ENCODE data around the gene LYPD6B. TPM values are rescaled to one million over a fixed set of nuclear protein-coding genes. Genes with fewer than 3 reads are reported as not detected.

Gene LYPD6B
- polyA plus RNA-seq, 3 donors from 2014 or later, result not detected

DNA sequence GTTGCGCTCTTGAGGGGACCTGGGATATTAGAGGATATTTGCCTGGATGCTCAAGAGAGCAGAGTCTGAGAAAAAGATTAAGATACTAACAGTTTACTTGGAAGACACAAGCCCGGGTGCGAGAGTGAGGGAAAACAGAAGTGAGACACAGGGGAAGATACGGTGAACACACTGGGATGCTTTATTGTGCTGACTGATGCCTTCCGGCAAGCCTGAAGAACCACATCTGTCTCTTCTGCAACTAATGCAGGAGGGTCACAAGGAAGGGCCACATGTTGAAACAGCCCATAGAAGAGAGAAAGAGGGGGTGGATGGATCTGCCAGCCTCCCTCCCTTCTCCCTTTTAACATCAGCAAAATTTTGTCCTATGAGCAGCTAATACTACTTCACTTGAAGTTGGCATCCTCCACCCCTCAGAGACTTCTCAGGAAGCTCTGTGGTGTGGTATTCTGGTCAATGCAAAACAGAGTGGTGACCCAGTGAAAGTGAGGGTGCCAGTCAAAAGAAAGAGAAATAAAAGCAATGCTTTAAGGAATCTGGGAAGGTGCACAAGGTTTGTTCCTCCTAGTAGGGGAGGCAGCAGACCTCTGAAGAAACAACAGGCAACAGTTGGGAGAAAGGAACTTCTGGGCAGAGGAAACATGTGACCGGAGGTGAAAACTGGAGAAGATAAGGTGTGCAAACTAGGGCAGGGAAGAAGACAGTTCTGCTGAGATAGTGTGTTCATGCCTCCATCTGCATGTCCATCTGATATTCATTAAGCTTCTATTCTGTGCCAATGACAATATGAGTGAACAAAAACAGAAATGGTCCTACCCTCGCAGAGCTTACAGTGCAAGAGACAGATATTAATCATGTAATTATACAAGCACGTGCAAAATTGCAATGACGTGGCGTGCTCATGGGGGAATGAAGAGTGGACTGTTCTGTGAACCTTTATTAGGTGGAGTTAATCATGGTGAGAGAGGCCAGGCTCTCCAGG is 107.1 kb downstream of the LYPD6B start:
- no peak for DNase-seq
- Mint-ChIP-seq H3K4me1 (no peaks in the 10 kb centered on the region), H3K27me3 (ENCODE audit: low read depth in 3 of 3) (peaks cover 0 to 3% (median 1%) of the 10 kb centered on the region in 3 donors), H3K9me3 (peaks cover 0 to 9% (median 0%) of the 10 kb centered on the region in 6 donors), H3K27ac (no peak overlapping the region), H3K36me3 (no peaks in the 10 kb centered on the region), H3K4me3 (no peak overlapping the region)

DNA sequence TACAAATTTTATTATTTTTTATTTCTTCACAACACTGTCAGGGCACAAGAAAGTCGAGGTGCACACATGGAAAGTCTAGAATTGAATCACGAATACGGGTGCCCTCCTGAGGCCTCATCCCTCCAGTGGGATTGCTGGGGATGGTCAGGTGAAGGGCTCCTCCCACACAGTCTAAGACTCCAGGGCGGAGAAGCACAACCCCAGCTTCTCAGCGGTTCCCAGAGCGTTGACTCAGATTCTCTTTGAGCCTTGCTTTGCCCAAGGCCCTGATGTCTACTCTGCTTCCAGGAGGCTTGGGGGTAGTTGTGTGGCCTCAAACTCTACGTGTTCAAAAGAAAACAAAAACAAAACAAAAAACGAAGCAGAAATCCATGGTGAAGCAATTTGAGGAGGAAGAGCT is 108.4 kb downstream of the LYPD6B start:
- no peak overlapping the region for H3K4me3 Mint-ChIP-seq
- H3K4me1 Mint-ChIP-seq, result no peaks in the 10 kb centered on the region
- DNase-seq, result no peak
- H3K9me3 Mint-ChIP-seq, result peaks cover 0 to 9% (median 0%) of the 10 kb centered on the region in 6 donors
- peaks cover 0 to 3% (median 1%) of the 10 kb centered on the region in 3 donors for H3K27me3 Mint-ChIP-seq (ENCODE audit: low read depth in 3 of 3)
- no peak overlapping the region for H3K27ac Mint-ChIP-seq
- no peaks in the 10 kb centered on the region for H3K36me3 Mint-ChIP-seq

- Mint-ChIP-seq H3K4me3 (no peak overlapping the region), H3K4me1 (no peaks in the 10 kb centered on the region), H3K27me3 (ENCODE audit: low read depth in 3 of 3) (peaks cover 1 to 5% (median 3%) of the 10 kb centered on the region in 3 donors), H3K9me3 (peaks cover 0 to 9% (median 0%) of the 10 kb centered on the region in 6 donors), H3K27ac (no peak overlapping the region), H3K36me3 (no peaks in the 10 kb centered on the region)
- DNase-seq, result no peak
Measured at GRCh38 chr2:149148194-149149006, 109.9 kb downstream of the LYPD6B start.

GRCh38 chr2:149149007-149149297 is 110.5 kb downstream of the LYPD6B start:
- Mint-ChIP-seq H3K27ac (no peak overlapping the region), H3K9me3 (peaks cover 0 to 9% (median 0%) of the 10 kb centered on the region in 6 donors), H3K4me3 (no peak overlapping the region), H3K36me3 (no peaks in the 10 kb centered on the region), H3K4me1 (no peaks in the 10 kb centered on the region), H3K27me3 (ENCODE audit: low read depth in 3 of 3) (peaks cover 1 to 5% (median 3%) of the 10 kb centered on the region in 3 donors)
- DNase-seq, result no peak

DNA sequence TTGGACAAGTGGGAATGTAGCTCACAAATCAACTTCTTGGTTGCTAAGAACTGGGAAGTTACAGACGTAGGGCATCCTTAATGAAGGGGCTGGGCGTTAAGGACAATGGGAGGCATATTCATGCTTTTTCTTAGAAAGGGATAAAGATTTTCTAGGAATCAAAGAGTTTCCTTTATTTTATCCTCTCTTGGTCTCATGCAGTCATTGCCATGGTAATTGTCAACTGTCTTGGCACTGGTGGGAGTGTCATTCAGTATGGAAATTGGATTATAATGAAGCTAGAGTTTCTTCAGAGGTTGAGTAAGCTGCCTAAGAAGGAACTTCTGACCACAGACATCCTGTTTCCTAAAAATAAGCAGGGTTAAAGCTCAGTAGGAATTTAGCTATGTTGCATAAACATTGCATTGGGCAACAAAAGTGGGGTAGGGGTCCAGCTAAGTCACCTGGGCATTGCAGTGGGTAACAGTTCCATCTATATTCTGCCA is 114.0 kb downstream of the LYPD6B start:
- H3K9me3 Mint-ChIP-seq, result peaks cover 0 to 5% (median 0%) of the 10 kb centered on the region in 6 donors
- DNase-seq, result no peak
- peaks cover 2 to 5% (median 2%) of the 10 kb centered on the region in 3 donors for H3K27me3 Mint-ChIP-seq (ENCODE audit: low read depth in 3 of 3)
- no peaks in the 10 kb centered on the region for H3K36me3 Mint-ChIP-seq
- no peaks in the 10 kb centered on the region for H3K4me1 Mint-ChIP-seq
- H3K27ac Mint-ChIP-seq, result no peak overlapping the region
- H3K4me3 Mint-ChIP-seq, result no peak overlapping the region

DNA sequence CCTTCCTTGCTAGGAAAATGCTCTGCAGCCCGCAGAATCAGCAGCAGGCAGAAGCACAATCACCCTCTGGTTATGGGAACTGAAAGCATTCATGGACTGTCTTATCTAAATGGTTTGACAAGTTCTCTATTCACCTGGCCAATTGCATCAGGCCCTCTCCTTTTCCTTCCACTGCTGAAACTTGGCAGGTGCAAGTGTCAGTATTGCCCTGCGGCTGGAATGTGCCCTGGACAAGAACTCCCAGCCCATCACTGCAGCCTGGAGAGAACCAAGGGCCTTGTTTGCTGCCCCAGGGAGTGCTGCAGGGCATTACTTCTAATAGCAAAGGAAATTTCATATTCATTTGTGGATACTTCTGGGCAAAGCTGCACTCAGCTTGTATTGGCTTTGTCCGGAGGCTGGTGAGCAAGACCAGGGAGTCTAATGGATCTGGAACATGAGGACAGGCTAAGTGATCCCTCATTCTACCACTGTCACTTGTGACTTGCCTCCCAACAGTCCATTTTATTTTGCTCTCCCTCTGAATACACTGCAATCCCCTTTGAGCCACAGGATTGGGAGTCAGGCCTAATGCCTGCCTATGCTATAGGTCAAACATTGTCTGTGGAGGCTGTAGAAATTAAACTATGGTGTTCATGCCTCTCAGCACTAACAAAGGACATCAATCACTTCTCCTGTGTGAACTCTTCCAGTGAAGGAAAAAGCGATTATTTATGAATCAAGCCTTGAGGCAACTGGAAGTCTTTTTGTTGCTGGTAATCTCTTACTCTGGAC is 116.9 kb downstream of the LYPD6B start:
- Mint-ChIP-seq H3K36me3 (no peaks in the 10 kb centered on the region), H3K4me1 (no peaks in the 10 kb centered on the region), H3K4me3 (no peak overlapping the region), H3K9me3 (peaks cover 0 to 4% (median 0%) of the 10 kb centered on the region in 6 donors), H3K27me3 (ENCODE audit: low read depth in 3 of 3) (peaks cover 0 to 9% (median 2%) of the 10 kb centered on the region in 3 donors), H3K27ac (no peak overlapping the region)
- DNase-seq, result no peak

DNA sequence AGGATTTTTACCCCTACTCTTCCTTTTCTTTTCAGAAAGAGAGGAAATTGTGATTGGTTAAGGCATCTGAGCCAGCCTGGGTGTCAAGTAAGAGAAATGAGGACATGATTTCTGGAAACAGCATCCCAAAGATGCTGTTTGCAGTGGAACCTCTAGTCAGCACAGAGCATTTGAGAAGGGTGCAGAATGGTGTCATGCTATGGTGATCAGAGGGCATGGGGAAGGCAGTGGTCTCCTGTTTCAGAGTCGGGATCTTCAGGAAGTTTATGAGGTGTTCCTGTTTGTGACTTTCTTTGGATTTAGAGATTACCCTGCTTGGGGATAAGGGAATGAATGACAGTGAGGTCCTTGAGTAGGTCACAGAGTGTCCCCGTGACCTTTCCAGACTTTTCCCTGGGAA is 117.5 kb downstream of the LYPD6B start:
- H3K27ac Mint-ChIP-seq, result no peak overlapping the region
- H3K4me3 Mint-ChIP-seq, result no peak overlapping the region
- peaks cover 0 to 9% (median 2%) of the 10 kb centered on the region in 3 donors for H3K27me3 Mint-ChIP-seq (ENCODE audit: low read depth in 3 of 3)
- H3K4me1 Mint-ChIP-seq, result no peaks in the 10 kb centered on the region
- no peak for DNase-seq
- H3K36me3 Mint-ChIP-seq, result no peaks in the 10 kb centered on the region
- peaks cover 0 to 4% (median 0%) of the 10 kb centered on the region in 6 donors for H3K9me3 Mint-ChIP-seq

- H3K4me1 Mint-ChIP-seq, result no peaks in the 10 kb centered on the region
- peaks cover 2 to 9% (median 3%) of the 10 kb centered on the region in 3 donors for H3K27me3 Mint-ChIP-seq (ENCODE audit: low read depth in 3 of 3)
- H3K9me3 Mint-ChIP-seq, result peaks cover 0 to 4% (median 0%) of the 10 kb centered on the region in 6 donors
- H3K36me3 Mint-ChIP-seq, result no peaks in the 10 kb centered on the region
- no peak overlapping the region for H3K4me3 Mint-ChIP-seq
- no peak for DNase-seq
- no peak overlapping the region for H3K27ac Mint-ChIP-seq
Measured at GRCh38 chr2:149156971-149157740, 118.7 kb downstream of the LYPD6B start.

GRCh38 chr2:149158957-149159356 is 120.5 kb downstream of the LYPD6B start:
- no peaks in the 10 kb centered on the region for H3K4me1 Mint-ChIP-seq
- H3K27ac Mint-ChIP-seq, result no peak overlapping the region
- no peak overlapping the region for H3K4me3 Mint-ChIP-seq
- peaks cover 2 to 6% (median 3%) of the 10 kb centered on the region in 3 donors for H3K27me3 Mint-ChIP-seq (ENCODE audit: low read depth in 3 of 3)
- H3K36me3 Mint-ChIP-seq, result no peaks in the 10 kb centered on the region
- peaks cover 0 to 7% (median 0%) of the 10 kb centered on the region in 6 donors for H3K9me3 Mint-ChIP-seq
- DNase-seq, result no peak

- Mint-ChIP-seq H3K9me3 (peaks cover 0 to 7% (median 0%) of the 10 kb centered on the region in 6 donors), H3K36me3 (no peaks in the 10 kb centered on the region), H3K4me3 (no peak overlapping the region), H3K4me1 (no peaks in the 10 kb centered on the region), H3K27me3 (ENCODE audit: low read depth in 3 of 3) (peaks cover 2 to 8% (median 3%) of the 10 kb centered on the region in 3 donors), H3K27ac (no peak overlapping the region)
- no peak for DNase-seq
Measured at GRCh38 chr2:149160195-149160594, 121.7 kb downstream of the LYPD6B start.

DNA sequence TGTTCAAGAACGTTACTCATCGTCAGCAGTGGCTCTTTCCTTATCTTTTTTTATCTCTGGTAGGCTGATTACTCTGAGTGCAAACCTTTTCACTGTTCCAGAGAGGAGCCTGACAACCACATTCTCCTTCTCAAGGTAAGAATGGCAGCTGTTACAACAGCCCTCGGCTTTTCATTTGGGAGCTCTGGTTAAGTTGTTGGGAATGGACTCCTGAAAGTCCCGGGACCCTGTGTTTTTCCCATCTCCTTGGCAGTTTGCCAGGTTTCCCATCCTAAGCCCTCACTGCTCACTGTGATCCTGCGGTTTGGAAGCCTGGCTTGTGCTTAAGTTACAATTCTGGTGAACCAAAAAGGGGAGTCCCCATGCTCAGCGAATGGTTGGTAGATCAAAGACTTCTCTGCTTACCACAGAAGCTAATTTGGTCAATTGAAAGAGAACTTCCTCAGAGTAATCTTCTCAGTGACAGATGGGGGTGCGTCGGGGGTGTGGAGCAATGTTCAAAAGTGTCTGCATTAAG is 122.3 kb downstream of the LYPD6B start:
- no peaks in the 10 kb centered on the region for H3K4me1 Mint-ChIP-seq
- no peak overlapping the region for H3K4me3 Mint-ChIP-seq
- H3K27ac Mint-ChIP-seq, result no peak overlapping the region
- no peaks in the 10 kb centered on the region for H3K36me3 Mint-ChIP-seq
- no peak for DNase-seq
- peaks cover 0 to 7% (median 0%) of the 10 kb centered on the region in 6 donors for H3K9me3 Mint-ChIP-seq
- peaks cover 0 to 8% (median 3%) of the 10 kb centered on the region in 3 donors for H3K27me3 Mint-ChIP-seq (ENCODE audit: low read depth in 3 of 3)

DNA sequence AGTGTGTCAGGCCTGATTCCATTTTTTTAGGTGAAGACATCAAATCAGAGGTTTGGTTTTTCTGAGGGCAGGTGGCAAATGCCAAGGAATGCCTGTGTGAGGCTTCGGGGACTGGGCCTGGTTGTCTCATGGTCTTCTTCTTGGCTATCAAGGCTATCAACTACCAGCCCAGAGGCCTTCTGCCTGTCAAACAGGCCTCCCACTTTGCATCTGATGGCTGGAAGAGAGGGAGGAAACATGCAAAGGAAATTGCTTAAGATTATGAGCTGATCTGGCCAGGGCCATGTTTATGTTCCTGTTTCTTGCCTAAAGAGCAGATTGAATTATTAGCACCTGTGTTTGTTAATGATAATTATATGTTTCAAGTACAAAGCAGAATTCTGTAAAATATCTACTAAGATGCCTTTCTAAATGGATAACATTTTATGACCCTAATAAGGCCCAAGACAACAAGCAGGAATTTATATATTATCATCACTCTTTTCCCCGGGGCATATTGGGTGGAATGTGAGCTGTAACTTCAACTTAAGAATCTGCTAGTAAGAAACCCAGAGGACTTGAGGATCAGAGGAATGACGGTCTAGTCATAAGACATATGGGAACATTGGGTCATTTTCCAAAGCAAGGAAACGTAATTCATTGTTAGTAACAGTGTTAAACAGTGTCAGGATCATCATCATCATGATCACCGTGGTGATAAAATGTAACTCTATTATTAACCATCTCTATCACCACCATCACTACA is 123.2 kb downstream of the LYPD6B start:
- H3K4me3 Mint-ChIP-seq, result no peak overlapping the region
- H3K27me3 Mint-ChIP-seq (ENCODE audit: low read depth in 3 of 3), result peaks cover 0 to 8% (median 3%) of the 10 kb centered on the region in 3 donors
- H3K27ac Mint-ChIP-seq, result no peak overlapping the region
- no peaks in the 10 kb centered on the region for H3K4me1 Mint-ChIP-seq
- peaks cover 0 to 7% (median 0%) of the 10 kb centered on the region in 6 donors for H3K9me3 Mint-ChIP-seq
- no peaks in the 10 kb centered on the region for H3K36me3 Mint-ChIP-seq
- no peak for DNase-seq
